ENCODE measurements around the gene RHBDL1.

GRCh38 chr16:703406-703805, 27.9 kb downstream of the RHBDL1 start:
- TF ChIP-seq, protein P1, sequence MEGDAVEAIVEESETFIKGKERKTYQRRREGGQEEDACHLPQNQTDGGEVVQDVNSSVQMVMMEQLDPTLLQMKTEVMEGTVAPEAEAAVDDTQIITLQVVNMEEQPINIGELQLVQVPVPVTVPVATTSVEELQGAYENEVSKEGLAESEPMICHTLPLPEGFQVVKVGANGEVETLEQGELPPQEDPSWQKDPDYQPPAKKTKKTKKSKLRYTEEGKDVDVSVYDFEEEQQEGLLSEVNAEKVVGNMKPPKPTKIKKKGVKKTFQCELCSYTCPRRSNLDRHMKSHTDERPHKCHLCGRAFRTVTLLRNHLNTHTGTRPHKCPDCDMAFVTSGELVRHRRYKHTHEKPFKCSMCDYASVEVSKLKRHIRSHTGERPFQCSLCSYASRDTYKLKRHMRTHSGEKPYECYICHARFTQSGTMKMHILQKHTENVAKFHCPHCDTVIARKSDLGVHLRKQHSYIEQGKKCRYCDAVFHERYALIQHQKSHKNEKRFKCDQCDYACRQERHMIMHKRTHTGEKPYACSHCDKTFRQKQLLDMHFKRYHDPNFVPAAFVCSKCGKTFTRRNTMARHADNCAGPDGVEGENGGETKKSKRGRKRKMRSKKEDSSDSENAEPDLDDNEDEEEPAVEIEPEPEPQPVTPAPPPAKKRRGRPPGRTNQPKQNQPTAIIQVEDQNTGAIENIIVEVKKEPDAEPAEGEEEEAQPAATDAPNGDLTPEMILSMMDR (IDR thresholded peaks at IDR 0.05; ENCODE audit: low read depth, low read length, missing input control) = no peak
- TF ChIP-seq JUND (IDR thresholded peaks at IDR 0.05) = no peak
- TF ChIP-seq EGR1 (IDR thresholded peaks at IDR 0.05; ENCODE audit: low read depth in 2 of 2) = no peak

Measured in liver (tissue), 3 donors.